NCI-H1930 (cell line): Measurements from ENCODE around the gene EPN2.
"Not testable (repeated sequence)": the region's sequence is repeated elsewhere in the genome, so short reads cannot be mapped to it uniquely, and the experiment has no call there.

Source experiments
- DNase-seq, 2 experiments: peaks; one replicate each; lab custom pipeline; 2025; lab: John Stamatoyannopoulos, UW

EPN2 gene

GRCh38 chr17:19345486-19346350 is 108.6 kb downstream of the EPN2 start:
- DNase-seq: no peak

GRCh38 chr17:19346351-19347255 is 109.4 kb downstream of the EPN2 start:
- DNase-seq: no peak

GRCh38 chr17:19347323-19348080 is 110.3 kb downstream of the EPN2 start:
- no peak for DNase-seq

- no peak for DNase-seq
These were observed 111.0 kb downstream of the EPN2 start for GRCh38 chr17:19348081-19348650.

- DNase-seq: no peak
These were observed 111.6 kb downstream of the EPN2 start for GRCh38 chr17:19348806-19349205.

- DNase-seq: not testable (repeated sequence)
These were observed 116.2 kb downstream of the EPN2 start for GRCh38 chr17:19353401-19353800.

GRCh38 chr17:19354748-19355147 is 117.6 kb downstream of the EPN2 start:
- no peak for DNase-seq

- DNase-seq: no peak
These were observed 120.2 kb downstream of the EPN2 start for GRCh38 chr17:19357351-19357750.

- no peak for DNase-seq
These were observed 120.6 kb downstream of the EPN2 start for GRCh38 chr17:19357761-19358160.

GRCh38 chr17:19359151-19359550 is 122.0 kb downstream of the EPN2 start:
- no peak for DNase-seq

- no peak for DNase-seq
These were observed 122.7 kb downstream of the EPN2 start for GRCh38 chr17:19359856-19360255.

- DNase-seq: no peak
These were observed 123.6 kb downstream of the EPN2 start for GRCh38 chr17:19360772-19361171.

- no peak for DNase-seq
These were observed 124.2 kb downstream of the EPN2 start for GRCh38 chr17:19361326-19361725.

- DNase-seq: no peak
These were observed 124.7 kb downstream of the EPN2 start for GRCh38 chr17:19361944-19362276.

- DNase-seq: peak; percentile 89 to 92
These were observed 125.3 kb downstream of the EPN2 start, which contains the start of gene B9D1 for GRCh38 chr17:19362277-19363113. Gene B9D1, minus strand, starts transcription at chr17:19362723. Its CDS starts 154 bp downstream, at chr17:19362569.

GRCh38 chr17:19363114-19363438 is 125.9 kb downstream of the EPN2 start:
- DNase-seq: no peak

- DNase-seq: no peak
These were observed 126.4 kb downstream of the EPN2 start for GRCh38 chr17:19363460-19364035.

GRCh38 chr17:19364699-19365498 is 127.7 kb downstream of the EPN2 start:
- no peak for DNase-seq

- no peak for DNase-seq
These were observed 128.3 kb downstream of the EPN2 start for GRCh38 chr17:19365499-19365817.
